Liver (tissue), 9 donors: ENCODE measurements around the gene TFPI. TPM values are rescaled to one million over a fixed set of nuclear protein-coding genes. Genes with fewer than 3 reads are reported as not detected.

ENCODE experiments used
- DNase-seq: peaks from one replicate; pipeline ENCODE4 v3.0.0-alpha.2; 2017; ENCODE audit warnings: low spot score
- H3K27ac ChIP-seq, 2 donors: one replicate each; pipeline ENCODE4 v1.7.0; 2013; ENCODE audit warnings: inconsistent platforms in 2 of 2, low read length in 2 of 2, control low read depth in 1 of 2, low read depth in 1 of 2, mild to moderate bottlenecking in 1 of 2
- H3K27me3 ChIP-seq, 4 donors: one replicate each; pipeline versions ENCODE4 v1.6.1 to v1.7.0; 2013; ENCODE audit warnings: low read length in 3 of 4, inconsistent platforms in 1 of 4, mild to moderate bottlenecking in 1 of 4, moderate library complexity in 1 of 4; ENCODE audit not compliant: control insufficient read depth in 4 of 4, insufficient read depth in 4 of 4
- H3K36me3 ChIP-seq, 4 donors: one replicate each; pipeline versions ENCODE4 v1.6.1 to v1.7.0; 2013; ENCODE audit warnings: low read length in 3 of 4, mild to moderate bottlenecking in 3 of 4, low read depth in 1 of 4, moderate library complexity in 1 of 4; ENCODE audit not compliant: control insufficient read depth in 4 of 4, insufficient read depth in 3 of 4
- H3K4me1 ChIP-seq, 4 donors: one replicate each; pipeline versions ENCODE4 v1.6.1 to v1.7.0; 2013; ENCODE audit warnings: low read length in 3 of 4, mild to moderate bottlenecking in 3 of 4, moderate library complexity in 1 of 4; ENCODE audit not compliant: control insufficient read depth in 4 of 4, insufficient read depth in 4 of 4
- H3K4me3 ChIP-seq, 3 donors: one replicate each; pipeline versions ENCODE4 v1.6.1 to v1.7.0; 2013; ENCODE audit warnings: low read length in 3 of 3, control low read depth in 1 of 3, low read depth in 1 of 3, mild to moderate bottlenecking in 1 of 3
- H3K9ac ChIP-seq, 2 donors: one replicate each; pipeline ENCODE4 v1.7.0; 2013; ENCODE audit warnings: low read length in 2 of 2, mild to moderate bottlenecking in 2 of 2, moderate library complexity in 2 of 2, control low read depth in 1 of 2, low read depth in 1 of 2
- H3K9me3 ChIP-seq, 4 donors: one replicate each; pipeline versions ENCODE4 v1.6.1 to v1.7.0; 2013; ENCODE audit warnings: low read length in 3 of 4; ENCODE audit not compliant: control insufficient read depth in 4 of 4
- CTCF ChIP-seq: fragments of 150-350 bp; IDR thresholded peaks from 2 replicates; pipeline ENCODE4 v1.5.1; 2017; ENCODE audit warnings: improper control_type of control experiment, low read depth, low read length; ENCODE audit not compliant: missing input control
- EGR1 ChIP-seq, 2 donors: IDR thresholded peaks; 2 replicates each; pipeline ENCODE4 v1.6.1; 2016 to 2018; ENCODE audit warnings: antibody characterized with exemption in 2 of 2, low read depth in 2 of 2
- FOXA1 ChIP-seq: IDR thresholded peaks from 2 replicates; pipeline ENCODE4 v1.6.1; 2016; ENCODE audit warnings: antibody characterized with exemption
- FOXA2 ChIP-seq: IDR thresholded peaks from 2 replicates; pipeline ENCODE4 v1.6.1; 2016; ENCODE audit warnings: antibody characterized with exemption
- GABPA ChIP-seq, 2 donors: IDR thresholded peaks in 1 of 2; conservative IDR thresholded peaks in 1 of 2; 2 replicates each; pipeline ENCODE4 v1.6.1; 2016; ENCODE audit warnings: antibody characterized with exemption in 2 of 2, mild to moderate bottlenecking in 1 of 2, moderate library complexity in 1 of 2
- HNF4A ChIP-seq, 2 donors: conservative IDR thresholded peaks; 2 replicates each; pipeline ENCODE4 v1.6.1; 2016; ENCODE audit warnings: antibody characterized with exemption in 2 of 2, mild to moderate bottlenecking in 2 of 2
- HNF4G ChIP-seq: IDR thresholded peaks from 2 replicates; pipeline ENCODE4 v1.6.1; 2016; ENCODE audit warnings: antibody characterized with exemption
- JUND ChIP-seq, 2 donors: IDR thresholded peaks; 2 replicates each; pipeline ENCODE4 v1.6.1; 2016; ENCODE audit warnings: antibody characterized with exemption in 2 of 2
- NR2F2 ChIP-seq: IDR thresholded peaks from 2 replicates; pipeline ENCODE4 v1.6.1; 2016; ENCODE audit warnings: antibody characterized with exemption
- RAD21 ChIP-seq, 2 donors: IDR thresholded peaks; 2 replicates each; pipeline ENCODE4 v1.6.1; 2016; ENCODE audit warnings: antibody characterized with exemption in 2 of 2, mild to moderate bottlenecking in 2 of 2
- RXRA ChIP-seq, 2 donors: IDR thresholded peaks; 2 replicates each; pipeline ENCODE4 v1.6.1; 2017 to 2018; ENCODE audit warnings: antibody characterized with exemption in 2 of 2, mild to moderate bottlenecking in 1 of 2
- SP1 ChIP-seq: IDR thresholded peaks from 2 replicates; pipeline ENCODE4 v1.6.1; 2018; ENCODE audit warnings: antibody characterized with exemption, mild to moderate bottlenecking
- TAF1 ChIP-seq: conservative IDR thresholded peaks from 2 replicates; pipeline ENCODE4 v1.6.1; 2016; ENCODE audit warnings: antibody characterized with exemption, mild to moderate bottlenecking
- YY1 ChIP-seq: IDR thresholded peaks from 2 replicates; pipeline ENCODE4 v1.6.1; 2016; ENCODE audit warnings: antibody characterized with exemption, mild to moderate bottlenecking
- WGBS: extraction: QIAGEN DNeasy Blood & Tissue Kit; methylation state at CpG from one replicate; pipeline ENCODE4 v1.1.7; 2013; 5-methylcytosine and 5-hydroxymethylcytosine counted together
- polyA plus RNA-seq, 2 donors: library from polyadenylated mRNA; stranded (reverse) in 1 of 2; unstranded in 1 of 2; fragments of 200-250 nt in 1 of 2; fragments of >200 nt in 1 of 2; fragmentation: Nextera tagmentation in 1 of 2; extraction: Ambion mirVana in 1 of 2; gene quantifications; one replicate each; pipeline versions ENCODE4 v1.2.1 to v1.2.3, GENCODE V29; 2013 to 2015
- total RNA-seq, 2 donors: library from RNA; depleted of rRNA; stranded (reverse); fragments of >200 nt; gene quantifications; one replicate each; pipeline ENCODE4 v1.2.3, GENCODE V29; 2014
- TF ChIP-seq, protein P1 (sequence below): IDR thresholded peaks from 2 replicates; pipeline ENCODE4 v1.6.1; 2016; ENCODE audit warnings: antibody characterized with exemption
- TF ChIP-seq, protein P2 (sequence below): IDR thresholded peaks from 2 replicates; pipeline ENCODE4 v1.6.1; 2016; ENCODE audit warnings: antibody characterized with exemption
- TF ChIP-seq, protein P3 (sequence below): IDR thresholded peaks from 2 replicates; pipeline ENCODE4 v1.6.1; 2016; ENCODE audit warnings: antibody characterized with exemption, mild to moderate bottlenecking
- donor health status: healthy.
- donor health status: healthy.
- donor health status: healthy.
- donor health status: healthy.
- donor health status: healthy.

Gene TFPI
- total and polyA plus RNA-seq, 4 donors = 55.8 to 211 (median 130) TPM

DNA sequence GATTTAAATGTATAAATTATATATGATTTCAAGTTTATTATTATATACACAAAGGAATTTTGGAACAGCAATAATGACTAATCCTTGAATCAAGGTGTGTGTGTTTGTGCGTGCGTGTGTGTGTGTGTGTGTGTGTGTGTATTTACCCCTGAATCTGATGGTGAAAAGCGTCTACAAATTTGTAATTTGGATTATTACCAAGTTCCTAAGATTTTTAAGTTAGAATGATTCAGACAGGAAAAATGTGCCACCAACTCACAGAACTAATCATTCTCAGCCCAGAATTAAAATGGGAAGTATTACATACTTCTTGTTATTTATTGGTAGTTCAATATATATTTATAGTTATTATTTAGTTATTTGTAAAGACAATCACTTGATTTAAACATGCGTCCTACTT, 118.5 kb downstream of the TFPI start:
- H3K9ac ChIP-seq = no peak overlapping the region
- no peak for DNase-seq
- H3K4me3 ChIP-seq = no peak overlapping the region
- no peaks in the 10 kb centered on the region for H3K9me3 ChIP-seq
- 54% methylated on average over 4 of the region's 4 CpGs for WGBS
- H3K27me3 ChIP-seq = no peaks in the 10 kb centered on the region
- H3K4me1 ChIP-seq = peaks cover 2 to 20% (median 7%) of the 10 kb centered on the region in 4 donors
- TF ChIP-seq EGR1 (IDR thresholded peaks at IDR 0.05; ENCODE audit: low read depth in 2 of 2) (no peak), NR2F2 (no peak), TAF1 (no peak)
- TF ChIP-seq, protein P1, sequence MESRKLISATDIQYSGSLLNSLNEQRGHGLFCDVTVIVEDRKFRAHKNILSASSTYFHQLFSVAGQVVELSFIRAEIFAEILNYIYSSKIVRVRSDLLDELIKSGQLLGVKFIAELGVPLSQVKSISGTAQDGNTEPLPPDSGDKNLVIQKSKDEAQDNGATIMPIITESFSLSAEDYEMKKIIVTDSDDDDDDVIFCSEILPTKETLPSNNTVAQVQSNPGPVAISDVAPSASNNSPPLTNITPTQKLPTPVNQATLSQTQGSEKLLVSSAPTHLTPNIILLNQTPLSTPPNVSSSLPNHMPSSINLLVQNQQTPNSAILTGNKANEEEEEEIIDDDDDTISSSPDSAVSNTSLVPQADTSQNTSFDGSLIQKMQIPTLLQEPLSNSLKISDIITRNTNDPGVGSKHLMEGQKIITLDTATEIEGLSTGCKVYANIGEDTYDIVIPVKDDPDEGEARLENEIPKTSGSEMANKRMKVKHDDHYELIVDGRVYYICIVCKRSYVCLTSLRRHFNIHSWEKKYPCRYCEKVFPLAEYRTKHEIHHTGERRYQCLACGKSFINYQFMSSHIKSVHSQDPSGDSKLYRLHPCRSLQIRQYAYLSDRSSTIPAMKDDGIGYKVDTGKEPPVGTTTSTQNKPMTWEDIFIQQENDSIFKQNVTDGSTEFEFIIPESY = no peak
- H3K27ac ChIP-seq = no peak overlapping the region
- H3K36me3 ChIP-seq = no peaks in the 10 kb centered on the region

DNA sequence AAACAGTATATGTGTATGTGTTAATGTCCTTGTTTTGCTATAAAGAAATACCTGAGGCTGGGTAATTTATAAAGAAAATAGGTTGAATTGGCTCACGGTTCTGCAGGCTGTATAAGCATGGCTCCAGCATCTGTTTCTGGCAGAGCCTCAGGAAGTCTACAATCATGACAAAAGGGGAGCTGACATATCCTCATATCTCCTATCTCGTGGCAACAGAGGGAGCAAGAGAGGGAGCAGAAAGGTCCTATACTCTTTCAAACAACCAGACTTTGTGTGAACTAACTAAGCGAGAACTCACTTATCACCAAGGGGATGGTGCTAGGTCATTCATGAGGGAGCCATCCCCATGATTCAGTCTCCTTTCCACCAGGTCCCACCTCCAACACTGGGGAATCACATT, 119.2 kb downstream of the TFPI start:
- no peak for DNase-seq
- Histone ChIP-seq H3K36me3 (no peaks in the 10 kb centered on the region), H3K9ac (no peak overlapping the region), H3K9me3 (no peaks in the 10 kb centered on the region), H3K27me3 (no peaks in the 10 kb centered on the region), H3K4me1 (peaks cover 2 to 20% (median 7%) of the 10 kb centered on the region in 4 donors), H3K27ac (no peak overlapping the region), H3K4me3 (no peak overlapping the region)
- 82% methylated on average over 3 of the region's 3 CpGs for WGBS
- TF ChIP-seq FOXA2 (no peak), HNF4A (conservative IDR thresholded peaks at IDR 0.05) (no peak), EGR1 (IDR thresholded peaks at IDR 0.05; ENCODE audit: low read depth in 2 of 2) (no peak), GABPA (IDR thresholded peaks at IDR 0.05 in 1 of 2, conservative IDR thresholded peaks at IDR 0.05 in 1 of 2) (no peak), SP1 (no peak), CTCF (no peak), YY1 (no peak), RXRA (IDR thresholded peaks at IDR 0.05) (no peak), TAF1 (no peak), HNF4G (no peak), JUND (IDR thresholded peaks at IDR 0.05) (no peak), FOXA1 (no peak), RAD21 (IDR thresholded peaks at IDR 0.05) (no peak)
- TF ChIP-seq, protein P2, sequence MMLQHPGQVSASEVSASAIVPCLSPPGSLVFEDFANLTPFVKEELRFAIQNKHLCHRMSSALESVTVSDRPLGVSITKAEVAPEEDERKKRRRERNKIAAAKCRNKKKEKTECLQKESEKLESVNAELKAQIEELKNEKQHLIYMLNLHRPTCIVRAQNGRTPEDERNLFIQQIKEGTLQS = no peak

GRCh38 chr2:187434342-187434785, 119.9 kb downstream of the TFPI start:
- DNase-seq = no peak
- no peak for TF ChIP-seq FOXA1
- TF ChIP-seq SP1 = no peak
- TF ChIP-seq, protein P3, sequence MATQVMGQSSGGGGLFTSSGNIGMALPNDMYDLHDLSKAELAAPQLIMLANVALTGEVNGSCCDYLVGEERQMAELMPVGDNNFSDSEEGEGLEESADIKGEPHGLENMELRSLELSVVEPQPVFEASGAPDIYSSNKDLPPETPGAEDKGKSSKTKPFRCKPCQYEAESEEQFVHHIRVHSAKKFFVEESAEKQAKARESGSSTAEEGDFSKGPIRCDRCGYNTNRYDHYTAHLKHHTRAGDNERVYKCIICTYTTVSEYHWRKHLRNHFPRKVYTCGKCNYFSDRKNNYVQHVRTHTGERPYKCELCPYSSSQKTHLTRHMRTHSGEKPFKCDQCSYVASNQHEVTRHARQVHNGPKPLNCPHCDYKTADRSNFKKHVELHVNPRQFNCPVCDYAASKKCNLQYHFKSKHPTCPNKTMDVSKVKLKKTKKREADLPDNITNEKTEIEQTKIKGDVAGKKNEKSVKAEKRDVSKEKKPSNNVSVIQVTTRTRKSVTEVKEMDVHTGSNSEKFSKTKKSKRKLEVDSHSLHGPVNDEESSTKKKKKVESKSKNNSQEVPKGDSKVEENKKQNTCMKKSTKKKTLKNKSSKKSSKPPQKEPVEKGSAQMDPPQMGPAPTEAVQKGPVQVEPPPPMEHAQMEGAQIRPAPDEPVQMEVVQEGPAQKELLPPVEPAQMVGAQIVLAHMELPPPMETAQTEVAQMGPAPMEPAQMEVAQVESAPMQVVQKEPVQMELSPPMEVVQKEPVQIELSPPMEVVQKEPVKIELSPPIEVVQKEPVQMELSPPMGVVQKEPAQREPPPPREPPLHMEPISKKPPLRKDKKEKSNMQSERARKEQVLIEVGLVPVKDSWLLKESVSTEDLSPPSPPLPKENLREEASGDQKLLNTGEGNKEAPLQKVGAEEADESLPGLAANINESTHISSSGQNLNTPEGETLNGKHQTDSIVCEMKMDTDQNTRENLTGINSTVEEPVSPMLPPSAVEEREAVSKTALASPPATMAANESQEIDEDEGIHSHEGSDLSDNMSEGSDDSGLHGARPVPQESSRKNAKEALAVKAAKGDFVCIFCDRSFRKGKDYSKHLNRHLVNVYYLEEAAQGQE = no peak
- TF ChIP-seq EGR1 (IDR thresholded peaks at IDR 0.05; ENCODE audit: low read depth in 2 of 2) = no peak
- Histone ChIP-seq H3K27me3 (no peaks in the 10 kb centered on the region), H3K27ac (no peak overlapping the region), H3K4me3 (no peak overlapping the region), H3K9ac (no peak overlapping the region), H3K9me3 (no peaks in the 10 kb centered on the region), H3K36me3 (no peaks in the 10 kb centered on the region), H3K4me1 (peaks cover 2 to 20% (median 7%) of the 10 kb centered on the region in 4 donors)
- WGBS = 93% methylated on average over 1 of the region's 1 CpG
